ENCODE data around the gene NCAM2.

NCAM2 gene

GRCh38 chr21:21028275-21028820 is 30.1 kb downstream of the NCAM2 start:
- no peak for DNase-seq (ENCODE audit: low read depth)

- DNase-seq (ENCODE audit: low read depth) = no peak
Observed at GRCh38 chr21:21029164-21029563, 31.0 kb downstream of the NCAM2 start.

- DNase-seq (ENCODE audit: low read depth) = no peak
Observed at GRCh38 chr21:21030311-21030710, 32.1 kb downstream of the NCAM2 start.

GRCh38 chr21:21034036-21034435 is 35.8 kb downstream of the NCAM2 start:
- no peak for DNase-seq (ENCODE audit: low read depth)

GRCh38 chr21:21039624-21040170 is 41.5 kb downstream of the NCAM2 start:
- DNase-seq (ENCODE audit: low read depth) = no peak

- DNase-seq (ENCODE audit: low read depth) = no peak
Observed at GRCh38 chr21:21045518-21045917, 47.3 kb downstream of the NCAM2 start.

- no peak for DNase-seq (ENCODE audit: low read depth)
Observed at GRCh38 chr21:21046063-21046462, 47.9 kb downstream of the NCAM2 start.

- DNase-seq (ENCODE audit: low read depth) = no peak
Observed at GRCh38 chr21:21051109-21052055, 53.2 kb downstream of the NCAM2 start.

- DNase-seq (ENCODE audit: low read depth) = no peak
Observed at GRCh38 chr21:21052672-21053071, 54.5 kb downstream of the NCAM2 start.

GRCh38 chr21:21057349-21058062 is 59.3 kb downstream of the NCAM2 start:
- DNase-seq (ENCODE audit: low read depth) = no peak

- no peak for DNase-seq (ENCODE audit: low read depth)
Observed at GRCh38 chr21:21063828-21064227, 65.6 kb downstream of the NCAM2 start.

GRCh38 chr21:21064353-21064752 is 66.1 kb downstream of the NCAM2 start:
- no peak for DNase-seq (ENCODE audit: low read depth)

GRCh38 chr21:21067375-21067774 is 69.2 kb downstream of the NCAM2 start:
- no peak for DNase-seq (ENCODE audit: low read depth)

- DNase-seq (ENCODE audit: low read depth) = no peak
Observed at GRCh38 chr21:21074305-21074704, 76.1 kb downstream of the NCAM2 start.

GRCh38 chr21:21076051-21076450 is 77.8 kb downstream of the NCAM2 start:
- no peak for DNase-seq (ENCODE audit: low read depth)

GRCh38 chr21:21076491-21076890 is 78.3 kb downstream of the NCAM2 start:
- no peak for DNase-seq (ENCODE audit: low read depth)

GRCh38 chr21:21079646-21080045 is 81.4 kb downstream of the NCAM2 start:
- DNase-seq (ENCODE audit: low read depth) = no peak

GRCh38 chr21:21084179-21084578 is 86.0 kb downstream of the NCAM2 start:
- no peak for DNase-seq (ENCODE audit: low read depth)

GRCh38 chr21:21085206-21085605 is 87.0 kb downstream of the NCAM2 start:
- no peak for DNase-seq (ENCODE audit: low read depth)

- no peak for DNase-seq (ENCODE audit: low read depth)
Observed at GRCh38 chr21:21096956-21097355, 98.7 kb downstream of the NCAM2 start.

- DNase-seq (ENCODE audit: low read depth) = no peak
Observed at GRCh38 chr21:21097466-21097865, 99.3 kb downstream of the NCAM2 start.

GRCh38 chr21:21101911-21102310 is 103.7 kb downstream of the NCAM2 start:
- no peak for DNase-seq (ENCODE audit: low read depth)

GRCh38 chr21:21102896-21103295 is 104.7 kb downstream of the NCAM2 start:
- DNase-seq (ENCODE audit: low read depth) = no peak
